Measurements from ENCODE around the gene CIDEB.

- TF ChIP-seq GATA2 (IDR thresholded peaks at IDR 0.05; ENCODE audit: low read depth, low read length) (no peak), GATA3 (IDR thresholded peaks at IDR 0.05; ENCODE audit: low read depth, low read length) (no peak)
These were observed 27.8 kb upstream of the CIDEB start for GRCh38 chr14:24335461-24336171.
